DMS 273 (cell line): ENCODE data around the gene BCL2.
"Not testable (repeated sequence)": the region's sequence is repeated elsewhere in the genome, so short reads cannot be mapped to it uniquely, and the experiment has no call there.

Experiments
- DNase-seq: peaks from one replicate; lab custom pipeline; 2025; ENCODE audit not compliant: unreplicated experiment; lab: John Stamatoyannopoulos, UW

BCL2 gene

DNA sequence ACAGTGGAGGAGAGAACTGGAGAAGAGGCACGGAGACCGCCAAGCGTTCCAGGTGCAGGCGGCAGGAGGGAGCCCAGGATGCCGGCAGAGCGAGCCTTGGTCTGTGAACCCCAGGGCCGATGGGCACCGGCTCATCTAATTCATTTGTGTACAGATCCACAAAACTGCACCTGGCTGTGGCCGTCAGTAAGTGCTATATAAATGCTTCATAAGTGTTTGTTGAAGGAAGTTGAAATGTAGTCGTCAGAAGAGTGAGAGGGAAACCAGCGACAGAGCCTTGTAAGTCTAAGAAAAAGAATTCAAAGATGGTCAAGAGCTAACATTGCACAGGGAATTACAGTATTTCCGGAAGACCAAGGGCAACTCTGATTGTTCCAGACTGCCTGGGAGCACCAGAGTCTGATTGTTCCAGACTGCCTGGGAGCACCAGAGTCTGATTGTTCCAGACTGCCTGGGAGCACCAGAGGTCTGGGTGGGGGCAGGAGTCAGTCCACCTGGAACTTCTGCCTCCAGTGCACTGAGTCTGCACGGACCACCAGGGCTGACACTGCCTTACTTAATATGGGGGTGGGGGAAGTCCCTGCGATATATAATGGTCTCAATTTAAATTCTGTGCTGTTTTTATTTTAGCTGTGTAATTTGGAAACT lies 112.3 kb downstream of the BCL2 start:
- DNase-seq: no peak

DNA sequence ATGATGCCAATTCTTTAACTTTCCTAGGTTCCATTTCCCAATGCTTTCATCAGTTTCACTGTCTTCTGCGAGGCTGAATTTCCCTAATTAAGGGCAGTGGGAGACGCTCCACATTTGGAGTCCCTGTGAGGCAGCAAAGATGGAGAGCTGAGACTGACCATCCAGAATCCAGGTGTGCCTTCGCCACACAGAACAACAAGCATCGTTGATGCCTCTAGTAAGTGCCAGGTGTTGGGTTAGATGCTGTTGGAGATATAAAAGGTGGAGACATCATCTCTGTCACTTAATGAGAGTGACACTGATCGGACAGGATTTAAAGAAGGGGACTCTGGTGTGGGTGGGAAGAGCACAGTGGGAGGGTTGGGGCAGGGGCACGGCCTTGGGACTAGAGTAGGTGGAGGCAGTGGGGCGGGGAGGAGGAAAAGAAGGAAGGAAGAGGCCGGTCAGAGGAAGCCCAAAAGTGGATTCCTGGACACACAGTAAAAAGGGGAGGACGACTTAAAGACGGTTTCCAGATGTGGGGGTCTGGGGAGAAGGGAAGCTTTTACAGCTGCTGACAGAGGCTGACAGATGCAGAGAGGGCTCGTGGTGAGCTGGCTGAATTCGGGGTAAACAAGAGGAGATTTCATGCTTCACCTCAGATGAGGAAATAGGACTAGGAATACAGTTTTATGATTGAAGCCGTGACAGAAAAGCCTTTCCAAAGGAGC lies 113.0 kb downstream of the BCL2 start:
- no peak for DNase-seq

DNA sequence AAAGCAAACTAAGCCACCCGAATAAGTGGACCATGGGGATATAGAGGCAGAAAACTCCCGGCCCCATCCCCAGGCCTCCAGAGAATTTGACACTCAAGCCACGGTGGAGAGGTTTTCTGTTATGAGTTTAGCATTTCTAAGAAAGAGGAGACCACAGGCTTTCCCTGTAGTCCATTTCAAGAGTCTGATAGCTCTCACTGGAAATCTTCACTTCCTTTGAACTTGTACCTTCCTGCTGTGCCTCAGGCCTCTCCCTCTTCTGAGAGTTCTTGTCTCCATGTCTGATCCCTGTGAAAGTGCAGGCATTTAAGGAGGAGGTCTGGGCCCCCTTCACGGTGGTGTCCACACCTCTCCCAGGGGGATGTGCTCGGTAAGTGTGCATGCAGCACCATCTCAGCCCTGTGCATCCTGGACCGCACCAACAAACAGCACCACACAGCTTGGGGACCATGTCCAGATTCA lies 113.7 kb downstream of the BCL2 start:
- no peak for DNase-seq

DNA sequence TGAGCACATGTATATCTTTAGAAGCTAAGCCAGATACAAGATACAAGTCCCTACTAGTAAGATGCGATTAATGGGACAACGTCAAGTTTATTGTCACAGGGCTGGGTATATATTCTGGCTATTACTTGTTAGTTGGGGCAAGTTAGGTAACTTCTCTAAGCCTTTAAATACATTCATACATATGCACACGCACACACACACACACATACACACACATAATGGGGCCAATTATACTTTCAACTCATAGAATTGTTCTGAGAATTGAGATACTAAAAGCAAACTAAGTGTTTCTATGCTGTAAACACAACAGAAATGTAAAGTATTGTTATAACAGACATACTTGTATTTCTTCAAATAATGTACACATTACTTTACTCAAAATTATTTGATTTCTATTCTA lies 116.1 kb downstream of the BCL2 start:
- no peak for DNase-seq

DNA sequence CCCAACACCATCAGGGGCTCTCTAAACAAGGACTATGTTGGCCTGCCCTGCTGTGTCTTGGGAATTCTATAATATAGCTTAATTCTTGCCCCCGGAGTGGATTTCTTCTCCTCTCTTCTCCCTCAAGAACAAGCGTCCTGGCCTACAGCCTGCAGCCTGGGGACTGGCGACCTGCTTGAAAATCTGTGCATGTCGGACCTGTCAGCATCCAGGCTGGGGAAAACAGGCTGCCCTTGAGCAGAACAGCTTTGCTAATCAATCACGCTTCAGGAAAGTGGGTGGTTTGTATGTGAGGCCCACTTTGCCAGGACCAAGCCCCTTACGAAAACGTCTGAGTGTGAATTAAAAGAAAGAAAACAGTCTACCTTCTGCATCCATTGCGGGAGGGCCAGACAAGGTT lies 116.7 kb downstream of the BCL2 start:
- no peak for DNase-seq

DNA sequence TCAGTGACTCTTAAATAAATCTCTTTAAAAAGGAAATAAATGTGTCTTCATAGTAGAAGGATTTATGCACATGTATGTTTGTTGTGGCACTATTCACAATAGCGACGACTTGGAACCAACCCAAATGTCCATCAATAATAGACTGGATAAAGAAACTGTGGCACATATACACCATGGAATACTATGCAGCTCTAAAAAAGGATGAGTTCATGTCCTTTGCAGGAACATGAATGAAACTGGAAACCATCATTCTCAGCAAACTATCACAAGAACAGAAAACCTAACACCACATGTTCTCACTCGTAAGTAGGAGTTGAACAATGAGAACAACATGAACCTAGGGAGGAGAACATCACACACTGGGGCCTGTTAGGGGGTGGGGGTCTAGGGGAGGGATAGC lies 118.1 kb downstream of the BCL2 start:
- DNase-seq: not testable (repeated sequence)

DNA sequence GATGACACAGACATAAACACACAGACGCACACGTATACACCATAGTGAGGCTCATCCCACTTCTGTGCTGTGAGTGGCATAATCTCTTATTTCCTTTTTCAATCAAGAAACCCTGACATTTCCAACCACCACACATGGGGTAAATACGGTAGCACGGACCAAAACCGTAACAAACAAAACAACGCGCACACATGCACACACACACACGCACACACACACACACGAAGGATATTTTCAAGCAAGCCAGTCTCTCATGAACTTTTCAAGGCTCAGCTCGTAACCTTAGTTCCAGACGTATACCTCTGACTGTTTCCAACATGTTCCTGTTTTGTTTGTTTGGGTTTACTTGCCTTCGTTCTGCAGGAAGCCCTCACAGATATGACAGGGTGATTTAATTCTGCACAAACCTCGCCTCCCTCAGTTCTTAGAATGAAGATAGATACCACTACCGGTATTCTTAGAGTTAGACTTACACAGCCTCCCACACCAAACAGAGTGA lies 119.8 kb downstream of the BCL2 start:
- no peak for DNase-seq

DNA sequence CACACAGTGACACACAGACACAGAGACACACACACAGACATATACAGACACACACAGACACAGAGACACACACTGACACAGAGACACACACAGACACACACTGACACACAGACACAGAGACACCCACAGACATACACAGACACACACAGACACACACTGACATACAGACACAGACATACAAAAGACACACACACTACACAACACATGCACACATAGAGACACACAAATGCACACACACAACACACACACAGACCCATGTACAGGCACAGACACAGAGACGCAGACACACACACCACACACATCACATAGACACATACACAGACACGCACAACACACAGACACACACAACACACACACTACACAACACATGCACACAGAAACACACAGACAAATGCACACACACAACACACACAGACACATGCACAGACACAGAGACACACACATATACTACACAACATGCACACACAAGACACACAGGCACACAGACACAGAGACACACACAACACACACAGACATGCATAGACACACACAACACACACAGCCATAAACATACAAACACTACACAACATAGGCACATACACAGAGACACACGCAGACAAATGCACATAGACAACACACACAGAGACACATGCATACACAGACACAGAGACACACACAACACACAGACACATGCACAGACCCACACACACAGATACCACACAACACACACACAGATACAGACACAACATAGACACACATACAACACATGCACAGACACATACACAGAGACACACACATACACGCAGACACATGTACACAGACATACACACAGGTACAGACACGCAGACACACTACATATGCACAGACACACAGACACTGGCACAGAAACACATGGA lies 120.5 kb downstream of the BCL2 start:
- DNase-seq: no peak

DNA sequence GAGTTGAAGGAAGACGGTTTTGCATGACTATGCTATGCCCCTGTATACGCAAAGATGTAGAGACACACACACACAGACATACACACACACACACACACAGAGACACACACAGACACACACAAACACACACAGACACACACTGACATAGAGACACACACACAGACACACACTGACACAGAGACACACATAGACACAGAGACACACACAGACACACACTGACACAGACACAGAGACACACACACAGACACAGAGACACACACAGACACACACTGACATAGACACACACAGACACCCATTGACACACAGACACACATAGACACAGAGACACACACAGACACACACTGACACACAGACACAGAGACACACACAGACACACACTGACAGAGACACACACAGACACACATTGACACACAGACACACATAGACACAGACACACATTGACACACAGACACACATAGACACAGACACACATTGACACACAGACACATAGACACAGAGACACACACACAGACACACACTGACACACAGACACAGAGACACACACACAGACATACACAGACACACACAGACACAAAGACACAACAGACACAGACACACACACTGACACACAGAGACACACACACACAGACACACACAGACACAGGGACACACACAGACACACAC lies 121.3 kb downstream of the BCL2 start:
- no peak for DNase-seq

DNA sequence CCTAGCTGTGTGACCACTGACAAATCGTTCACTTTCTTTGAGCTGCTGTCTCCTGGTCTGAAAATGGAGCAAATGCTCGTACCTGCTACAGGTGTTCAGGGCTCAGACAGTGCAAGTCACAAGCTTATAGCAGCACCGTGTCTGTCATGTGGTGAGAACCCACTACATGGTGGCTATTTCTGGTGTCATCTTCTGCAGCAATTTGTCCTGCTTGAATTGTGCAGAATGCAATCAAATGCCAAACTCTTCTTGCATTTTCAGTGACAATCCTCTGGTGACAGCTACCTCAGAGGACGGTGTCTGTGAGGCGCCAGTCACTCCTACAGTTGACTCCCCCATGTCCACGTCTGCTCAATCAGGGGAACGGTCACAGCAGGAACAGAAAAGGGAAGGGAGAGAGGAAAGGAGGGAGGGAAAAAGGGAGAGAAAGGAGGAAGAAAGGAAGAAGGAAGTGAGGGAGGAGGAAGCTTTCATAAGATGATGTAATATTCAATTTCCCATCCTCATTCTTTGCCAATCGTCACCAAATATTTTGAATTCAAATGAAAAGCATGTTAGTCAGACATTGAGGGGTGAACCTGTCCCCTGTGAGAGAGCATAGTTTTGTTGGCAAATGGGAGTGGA lies 122.2 kb downstream of the BCL2 start:
- DNase-seq: no peak

DNA sequence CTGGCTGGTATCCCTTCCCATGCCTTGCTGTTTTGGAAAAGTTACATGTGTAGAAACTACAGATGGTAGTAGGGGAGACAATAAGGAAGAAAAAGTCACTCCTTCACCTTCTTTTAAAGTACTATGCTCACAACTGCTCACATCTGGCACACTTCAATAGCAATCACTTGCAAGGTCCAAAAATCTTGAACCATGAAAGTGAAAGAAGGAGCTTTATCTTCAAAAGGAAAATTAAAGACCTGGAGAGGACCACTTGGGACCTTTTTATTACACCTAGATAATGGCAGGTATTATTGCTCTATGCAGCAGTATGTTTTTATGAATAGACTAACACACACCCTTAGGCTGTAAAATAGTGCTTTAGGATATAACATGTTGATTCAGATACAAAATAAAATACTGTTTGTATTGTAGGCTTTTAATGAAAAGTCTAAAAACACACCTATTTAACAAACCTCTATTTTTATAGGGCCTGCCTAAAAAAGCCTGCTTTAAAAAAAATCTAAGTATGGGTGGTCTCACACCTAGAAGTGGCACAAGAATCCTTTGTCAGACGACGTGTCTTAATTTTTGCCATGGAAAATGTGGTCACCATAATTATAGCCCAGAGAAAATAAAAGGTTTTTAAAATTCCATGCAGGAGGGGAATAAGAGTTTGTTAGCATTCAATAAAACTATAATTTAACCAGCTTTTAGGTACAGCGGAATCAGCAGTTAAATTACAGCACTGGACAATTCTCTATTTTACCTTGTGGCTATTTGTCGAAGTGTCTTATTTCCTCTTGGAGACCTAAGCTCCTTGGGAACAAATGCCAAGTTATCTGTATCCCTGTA lies 124.0 kb downstream of the BCL2 start:
- no peak for DNase-seq

DNA sequence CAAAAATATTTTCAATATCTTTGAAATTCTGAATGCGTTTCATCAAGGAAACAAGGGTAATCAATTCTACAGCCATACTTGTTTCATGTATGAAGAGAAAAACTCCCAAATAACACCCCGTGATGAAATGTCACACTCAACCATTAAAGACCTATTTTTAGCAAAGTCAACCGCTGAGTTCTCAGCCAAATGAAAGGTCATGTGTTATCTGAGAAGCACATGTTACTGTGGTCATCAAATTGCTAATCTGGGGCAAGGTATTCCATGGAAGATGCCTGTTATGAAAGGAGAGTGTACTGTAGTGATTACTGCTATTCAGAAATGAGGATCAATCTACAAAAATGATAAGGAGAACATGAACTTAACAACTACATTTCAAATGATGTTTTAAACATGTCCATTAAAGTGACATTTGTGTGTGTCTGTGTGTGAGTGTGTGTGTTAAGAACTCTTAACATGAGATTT lies 126.7 kb downstream of the BCL2 start:
- DNase-seq: peak; percentile 18

DNA sequence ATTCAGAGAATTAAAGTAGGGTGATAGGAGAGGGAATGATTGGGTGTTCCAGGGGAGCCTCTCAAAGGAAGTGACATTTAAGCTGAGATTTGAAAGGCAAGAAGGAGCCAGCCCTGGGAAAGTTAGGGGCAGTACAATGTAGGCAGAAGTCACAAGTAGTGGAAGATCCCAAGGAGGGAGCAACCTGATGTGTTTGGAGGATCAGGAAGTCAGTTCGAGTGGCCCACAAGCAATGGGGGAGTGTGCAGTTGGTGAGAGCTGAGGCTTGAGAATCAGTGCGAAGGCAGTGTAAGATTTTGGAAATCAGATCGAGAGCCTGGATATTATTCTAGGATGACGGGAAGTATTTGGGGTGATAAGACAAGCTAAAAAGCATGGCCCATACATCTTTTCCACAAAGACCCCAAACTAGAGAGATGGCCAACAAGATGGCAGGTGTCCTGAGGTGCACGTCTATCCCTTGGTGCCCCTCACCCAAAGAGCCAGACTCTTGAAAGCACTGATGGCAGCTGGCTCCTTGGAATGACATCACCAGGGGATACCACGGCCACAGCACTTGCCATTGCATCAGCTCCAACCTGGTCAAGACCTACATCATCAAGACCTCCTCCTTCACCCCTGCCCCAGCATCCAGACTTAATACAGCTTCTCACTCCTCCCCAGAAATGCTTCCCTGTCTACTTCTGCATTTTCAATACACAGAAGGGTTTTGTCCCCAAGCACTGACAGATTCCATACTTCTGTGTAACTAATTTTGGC lies 127.3 kb downstream of the BCL2 start:
- peak; percentile 9 for DNase-seq

DNA sequence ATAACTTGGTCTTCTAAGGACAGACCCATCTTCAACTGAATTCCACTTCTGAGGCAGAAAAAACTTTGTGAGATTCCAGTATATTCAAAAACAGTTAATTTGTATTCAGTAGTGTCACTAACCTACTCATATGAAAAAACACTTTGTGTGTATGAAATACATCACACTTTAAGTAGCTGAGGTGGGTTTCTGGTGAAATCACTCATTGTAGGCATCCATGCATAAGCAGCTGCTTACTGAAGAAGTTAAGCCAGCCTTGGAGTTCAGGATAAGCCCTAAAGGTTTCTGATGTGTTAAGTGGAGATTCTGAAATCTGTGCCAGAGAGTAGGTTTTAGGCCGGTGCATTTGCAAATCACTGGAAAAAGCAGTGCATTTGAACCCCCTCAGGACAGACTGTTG lies 128.2 kb downstream of the BCL2 start:
- no peak for DNase-seq

DNA sequence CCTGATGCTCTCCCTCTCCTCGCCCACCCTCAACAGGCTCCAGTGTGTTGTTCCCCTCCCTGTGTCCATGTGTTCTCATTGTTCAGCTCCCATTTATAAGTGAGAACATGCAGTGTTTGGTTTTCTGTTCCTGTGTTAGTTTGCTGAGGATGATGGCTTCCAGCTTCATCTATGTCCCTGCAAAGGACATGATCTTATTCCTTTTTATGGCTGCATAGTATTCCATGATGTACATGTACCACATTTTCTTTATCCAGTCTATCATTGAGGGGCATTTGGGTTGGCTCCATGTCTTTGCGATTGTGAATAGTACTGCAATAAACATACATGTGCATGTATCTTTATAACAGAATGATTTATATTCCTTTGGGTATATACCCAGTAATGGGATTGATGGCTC lies 128.7 kb downstream of the BCL2 start:
- not testable (repeated sequence) for DNase-seq

DNA sequence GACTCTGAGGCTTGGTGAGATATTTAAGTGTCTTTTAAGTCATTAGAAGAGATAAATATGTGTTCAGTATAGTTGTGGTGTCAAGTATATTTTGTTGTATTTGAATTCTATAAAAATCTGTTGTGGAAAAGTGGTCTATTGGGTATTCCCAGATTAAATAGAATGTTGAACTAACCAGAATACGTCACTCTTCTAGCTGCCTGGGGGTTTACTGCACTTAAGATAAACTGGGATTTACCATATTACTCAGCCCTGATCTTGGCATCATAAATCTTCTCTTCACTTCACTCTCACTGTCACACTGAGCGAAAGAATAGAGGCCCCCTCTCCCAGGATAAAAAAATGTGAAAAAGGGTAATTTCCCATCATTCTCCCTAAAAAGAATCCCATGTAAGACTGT lies 129.8 kb downstream of the BCL2 start:
- DNase-seq: no peak

DNA sequence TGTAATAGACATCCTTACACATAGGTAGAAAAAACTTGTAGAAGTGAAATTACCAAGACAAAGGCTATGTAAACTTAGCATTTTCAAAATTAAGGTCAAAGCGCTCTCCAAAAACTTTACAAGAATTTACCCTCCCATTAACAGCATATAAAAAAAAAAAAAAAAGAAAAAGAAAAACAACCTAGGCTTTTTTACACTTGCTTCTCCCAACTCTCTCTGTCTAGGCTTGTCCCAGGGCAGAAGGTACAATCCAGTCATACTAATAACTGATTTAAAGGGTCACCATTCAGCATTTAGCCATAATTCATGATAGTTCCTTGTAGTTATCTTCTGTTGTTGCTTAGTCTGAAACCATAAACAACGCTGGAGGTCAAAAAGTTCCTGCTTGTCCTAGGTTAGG lies 130.5 kb downstream of the BCL2 start:
- DNase-seq: no peak

DNA sequence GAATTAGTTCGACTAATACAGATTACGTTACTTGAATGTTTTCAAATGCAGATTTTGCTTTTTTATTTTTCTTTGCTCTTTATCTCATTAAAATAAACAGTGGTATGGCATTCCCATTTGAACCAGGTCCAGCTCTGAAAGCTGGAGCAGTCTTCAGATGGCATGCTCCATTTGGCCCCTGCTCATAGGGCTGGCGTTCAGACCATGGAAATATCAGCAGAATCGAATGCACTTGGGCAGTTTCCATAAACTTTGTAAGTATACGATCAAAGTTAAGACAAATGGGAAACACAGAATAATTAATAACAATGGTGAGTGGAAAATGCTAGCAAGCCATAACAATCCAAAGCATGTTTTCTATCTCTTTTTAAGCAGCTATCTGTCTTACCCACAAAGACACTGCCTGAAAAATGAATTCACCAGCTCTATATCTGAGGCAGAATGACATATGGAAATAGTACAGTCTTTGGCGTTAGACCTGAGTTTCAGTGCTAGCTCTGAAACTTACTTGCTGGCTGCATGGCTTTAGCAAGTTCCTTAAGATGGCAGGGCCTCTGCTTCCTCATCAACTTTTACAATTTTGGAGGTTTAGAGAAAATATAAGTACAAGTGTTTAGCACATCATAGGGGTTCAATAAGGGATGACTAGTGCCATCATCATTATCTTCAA lies 131.6 kb downstream of the BCL2 start:
- DNase-seq: no peak

DNA sequence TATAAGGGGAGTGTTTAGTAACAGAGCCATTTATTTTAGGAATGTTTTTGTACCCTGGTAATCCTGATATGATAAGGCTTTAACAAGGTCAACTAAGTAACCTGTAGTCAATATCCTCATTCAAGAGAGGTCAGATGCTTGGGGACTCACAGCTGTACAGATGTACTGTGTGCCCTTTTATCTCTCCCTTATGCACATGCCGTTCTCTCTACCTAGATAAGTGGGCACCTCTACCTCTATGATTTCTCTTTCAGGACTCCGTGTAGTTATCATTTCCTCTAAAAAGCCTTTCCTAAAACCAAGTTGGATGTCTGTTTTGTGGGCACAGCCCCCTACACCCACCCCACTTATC lies 132.4 kb downstream of the BCL2 start:
- DNase-seq: no peak
